ENCODE data around the gene ASCC1.

GRCh38 chr10:72258617-72259016, 42.5 kb upstream of the ASCC1 start:
- TF ChIP-seq CTCF (IDR thresholded peaks at IDR 0.05; ENCODE audit: extremely low read depth in 1 of 2, insufficient read depth in 1 of 2, low read depth in 1 of 2, low read length in 2 of 2) (no peak), MAX (IDR thresholded peaks at IDR 0.05; ENCODE audit: insufficient read depth, insufficient read length) (no peak), EZH2 (IDR thresholded peaks at IDR 0.05; ENCODE audit: borderline replicate concordance, low read depth, low read length, severe bottlenecking) (no peak)
